ENCODE results near the gene PHTF2.

GRCh38 chr7:77788327-77788902, 10.2 kb upstream of the PHTF2 start:
- TF ChIP-seq CTCF (IDR thresholded peaks at IDR 0.05) = no peak
- TF ChIP-seq POLR2A (IDR thresholded peaks at IDR 0.05) = no peak
